Lower leg skin (tissue), 4 donors: ENCODE measurements around the gene ZNF318. TPM values are rescaled to one million over a fixed set of nuclear protein-coding genes. Genes with fewer than 3 reads are reported as not detected.

Source experiments
- DNase-seq, 2 donors: peaks; one replicate each; pipeline ENCODE4 v3.0.0-alpha.2; 2019; ENCODE audit warnings: low spot score in 2 of 2
- H3K4me3 ChIP-seq: fragments of 200-600 bp; sonication (generic); 2 replicates; pipeline ENCODE4 v1.5.1; 2017; ENCODE audit warnings: mild to moderate bottlenecking, low read depth; ENCODE audit not compliant: poor library complexity, severe bottlenecking
- POLR2A ChIP-seq, 2 donors: fragments of 450-650 bp; IDR thresholded peaks; one replicate each; pipeline ENCODE4 v1.6.1; 2016 to 2017; ENCODE audit warnings: antibody characterized with exemption in 2 of 2, mild to moderate bottlenecking in 1 of 2, moderate library complexity in 1 of 2
- WGBS, 2 donors: methylation state at CpG; one replicate each; pipeline ENCODE4 v1.1.5; 2018; 5-methylcytosine and 5-hydroxymethylcytosine counted together
- intact Hi-C: fragments of 100-400 bp; cut with DNase I; formaldehyde crosslinking; loops from one replicate; pipeline ENCODE4 v1.15.0; 2023; ENCODE audit warnings: low total_unique reads
- total RNA-seq, 4 donors: library from RNA; depleted of rRNA; stranded (reverse); fragments of >200 nt; gene quantifications; one replicate each; pipeline ENCODE4 v1.1.0, GENCODE V29; 2016
- TF ChIP-seq, protein P1 (sequence below), 3 donors: fragments of 450-650 bp; IDR thresholded peaks; one replicate each; pipeline ENCODE4 v1.5.1; 2016; ENCODE audit warnings: antibody characterized with exemption in 3 of 3, mild to moderate bottlenecking in 3 of 3, moderate library complexity in 2 of 3

Gene ZNF318
- total RNA-seq, 4 donors from 2014 or later, result 9.6 to 22.9 (median 18.1) TPM

DNA sequence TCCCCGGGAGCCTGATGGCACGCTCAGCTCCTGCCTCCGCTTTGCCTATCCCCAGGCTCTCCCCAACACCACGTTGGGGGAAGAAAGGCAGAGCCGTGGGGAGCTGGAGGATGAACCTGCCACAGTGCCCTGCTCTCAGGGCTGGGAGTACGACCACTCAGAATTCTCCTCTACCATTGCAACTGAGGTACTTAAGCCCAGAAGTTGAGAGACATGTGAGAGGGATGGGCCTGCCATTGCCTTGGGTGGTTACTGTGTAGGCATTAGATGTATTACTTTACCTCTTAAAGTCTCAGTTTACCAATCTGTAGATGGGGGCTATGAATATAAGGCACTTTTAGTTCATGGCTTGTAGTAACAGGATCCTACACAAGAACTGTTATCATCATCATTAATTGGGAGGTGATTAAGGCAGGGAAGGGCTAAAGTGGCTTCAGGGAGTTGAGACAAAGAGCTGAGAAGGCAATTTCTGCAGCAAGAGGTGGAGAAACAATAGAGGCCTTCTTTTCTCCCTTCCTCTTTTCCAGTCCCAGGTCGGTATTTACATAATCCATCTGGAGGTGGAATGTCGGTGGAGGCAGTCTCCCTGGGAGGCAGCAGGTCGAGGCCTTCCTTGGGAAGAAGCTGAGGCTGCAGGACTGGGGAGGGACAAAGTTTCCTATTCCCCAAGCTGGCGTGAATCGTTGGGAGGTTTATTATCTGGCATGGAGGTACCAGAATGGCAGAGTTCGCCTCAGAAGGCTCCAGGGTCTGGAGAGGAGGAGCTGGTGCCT lies 70.7 kb downstream of the ZNF318 start:
- DNase-seq, result no peak
- intact Hi-C loops, result no loop called here
- H3K4me3 ChIP-seq, result no peak overlapping the region
- 61 to 76% methylated on average over 11 to 12 of the region's 12 CpGs for WGBS, 2 donors
- TF ChIP-seq, protein P1, sequence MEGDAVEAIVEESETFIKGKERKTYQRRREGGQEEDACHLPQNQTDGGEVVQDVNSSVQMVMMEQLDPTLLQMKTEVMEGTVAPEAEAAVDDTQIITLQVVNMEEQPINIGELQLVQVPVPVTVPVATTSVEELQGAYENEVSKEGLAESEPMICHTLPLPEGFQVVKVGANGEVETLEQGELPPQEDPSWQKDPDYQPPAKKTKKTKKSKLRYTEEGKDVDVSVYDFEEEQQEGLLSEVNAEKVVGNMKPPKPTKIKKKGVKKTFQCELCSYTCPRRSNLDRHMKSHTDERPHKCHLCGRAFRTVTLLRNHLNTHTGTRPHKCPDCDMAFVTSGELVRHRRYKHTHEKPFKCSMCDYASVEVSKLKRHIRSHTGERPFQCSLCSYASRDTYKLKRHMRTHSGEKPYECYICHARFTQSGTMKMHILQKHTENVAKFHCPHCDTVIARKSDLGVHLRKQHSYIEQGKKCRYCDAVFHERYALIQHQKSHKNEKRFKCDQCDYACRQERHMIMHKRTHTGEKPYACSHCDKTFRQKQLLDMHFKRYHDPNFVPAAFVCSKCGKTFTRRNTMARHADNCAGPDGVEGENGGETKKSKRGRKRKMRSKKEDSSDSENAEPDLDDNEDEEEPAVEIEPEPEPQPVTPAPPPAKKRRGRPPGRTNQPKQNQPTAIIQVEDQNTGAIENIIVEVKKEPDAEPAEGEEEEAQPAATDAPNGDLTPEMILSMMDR (IDR thresholded peaks at IDR 0.05), result no peak
- no peak for TF ChIP-seq POLR2A (IDR thresholded peaks at IDR 0.05)

GRCh38 chr6:43297644-43298564 lies 71.5 kb downstream of the ZNF318 start, which contains the start of gene SLC22A7:
SLC22A7 (plus strand) TSS chr6:43298260; CDS start chr6:43298359, 99 bp downstream.
- TF ChIP-seq POLR2A (IDR thresholded peaks at IDR 0.05), result no peak
- TF ChIP-seq, protein P1 (IDR thresholded peaks at IDR 0.05), result no peak
- WGBS, 2 donors, result 70 to 84% methylated on average over 7 to 9 of the region's 10 CpGs
- intact Hi-C loops, result no loop called here
- no peak for DNase-seq
- no peak within 1 kb of the TSS for H3K4me3 ChIP-seq

DNA sequence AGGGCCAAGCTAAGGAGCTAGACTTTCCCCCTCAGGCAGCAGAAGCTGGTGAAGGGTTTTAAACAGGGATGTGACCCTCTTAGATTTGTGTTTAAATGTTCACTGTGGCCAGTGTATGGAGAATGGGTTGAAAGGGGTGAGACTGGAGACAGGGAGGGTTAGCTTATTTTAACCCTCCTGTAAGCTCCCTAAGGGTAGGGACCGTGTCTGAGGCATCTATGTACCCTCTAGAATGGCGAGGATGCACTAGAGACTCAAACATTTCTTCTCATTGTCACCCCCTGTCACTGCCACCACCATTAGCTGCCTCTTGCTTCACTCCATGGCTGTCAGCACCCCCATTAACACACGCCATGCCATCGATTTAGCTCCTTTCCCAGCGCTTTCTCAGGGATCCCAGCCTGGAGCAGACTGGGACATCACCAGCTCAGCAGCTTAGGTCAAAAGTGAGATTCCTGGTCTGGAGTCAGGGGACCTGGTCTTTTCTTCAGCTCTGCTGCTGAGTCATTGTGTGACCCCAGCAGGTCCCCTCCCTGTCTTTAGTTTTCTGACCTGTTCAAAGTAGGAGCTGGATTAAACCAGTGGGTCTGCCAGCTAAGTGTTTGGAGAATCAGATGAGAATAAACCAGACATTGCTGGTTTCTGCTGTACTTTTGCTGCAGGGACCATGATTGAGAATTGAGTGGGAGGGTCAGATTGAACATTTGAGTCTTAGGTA lies 72.5 kb downstream of the ZNF318 start:
- intact Hi-C loops, result no loop called here

GRCh38 chr6:43295456-43295855 lies 74.0 kb downstream of the ZNF318 start:
- DNase-seq, result peak in 1 of 2 donors; percentile 54
- 92% methylated on average over 3 of the region's 3 CpGs for WGBS, 2 donors
- H3K4me3 ChIP-seq, result no peak overlapping the region
- TF ChIP-seq, protein P1 (IDR thresholded peaks at IDR 0.05), result no peak
- TF ChIP-seq POLR2A (IDR thresholded peaks at IDR 0.05), result no peak
- intact Hi-C loops, result no loop called here

More for the DNA sequence above, 72.5 kb downstream of the ZNF318 start:
- TF ChIP-seq, protein P1 (IDR thresholded peaks at IDR 0.05), result no peak
- no peak for TF ChIP-seq POLR2A (IDR thresholded peaks at IDR 0.05)
- 80 to 86% methylated on average over 5 of the region's 5 CpGs for WGBS, 2 donors
- H3K4me3 ChIP-seq, result no peak overlapping the region
- DNase-seq, result no peak

- no peak overlapping the region for H3K4me3 ChIP-seq
- WGBS, 2 donors, result 79 to 85% methylated on average over 3 of the region's 3 CpGs
- DNase-seq, result no peak
- intact Hi-C loops, result no loop called here
- TF ChIP-seq, protein P1 (IDR thresholded peaks at IDR 0.05), result peak in 1 of 3 donors; percentile 24
- no peak for TF ChIP-seq POLR2A (IDR thresholded peaks at IDR 0.05)
Observed at GRCh38 chr6:43294536-43294935, 74.9 kb downstream of the ZNF318 start.
